HG02610 (cell line): ENCODE measurements around the gene XXYLT1.

Source experiments
- ATAC-seq: cut with Tn5 transposase; IDR thresholded peaks from one replicate; pipeline ENCODE4 v1.9.1; 2021; ENCODE audit warnings: mild to moderate bottlenecking, moderate library complexity; ENCODE audit not compliant: unreplicated experiment

Gene XXYLT1

DNA sequence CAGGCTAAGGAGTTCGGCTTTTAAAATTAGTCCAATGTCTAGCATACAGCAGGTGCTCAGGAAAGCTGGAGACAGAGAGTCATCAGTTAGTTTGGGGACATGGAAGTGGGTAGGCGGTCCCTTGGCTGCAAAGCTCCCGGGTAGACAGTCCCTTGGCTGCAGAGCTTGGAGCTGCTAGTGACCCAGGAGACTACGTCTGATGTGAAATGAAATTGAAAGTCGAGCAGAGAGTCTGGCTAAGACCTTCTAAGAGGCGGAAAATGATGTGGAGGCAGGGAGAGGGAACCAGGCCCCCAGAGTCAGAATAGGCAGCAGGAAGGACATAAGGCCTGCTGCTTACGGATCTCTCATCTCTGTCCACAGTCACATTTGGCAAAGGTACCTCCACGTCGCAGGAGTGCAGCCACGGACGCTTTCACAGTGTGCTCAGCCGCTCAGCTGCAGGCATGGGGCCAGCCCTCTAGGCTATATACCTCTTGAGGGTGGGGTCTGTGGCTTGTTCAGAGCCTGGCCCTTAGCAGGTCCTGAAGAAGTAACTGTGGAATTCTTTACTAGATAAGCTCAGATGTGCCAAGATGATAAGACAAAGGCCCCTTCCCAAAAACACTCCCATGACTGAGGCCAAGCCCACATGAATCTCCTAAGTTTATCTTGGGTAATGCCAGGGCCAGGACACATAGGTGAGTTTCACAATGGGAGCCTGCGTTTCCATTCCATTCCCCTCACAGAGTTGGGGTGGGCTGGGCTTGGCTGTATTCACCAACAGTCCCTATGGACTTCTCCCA is 131.7 kb downstream of the XXYLT1 start:
- no peak for ATAC-seq

GRCh38 chr3:195137638-195138588 is 133.0 kb downstream of the XXYLT1 start:
- ATAC-seq: no peak

- no peak for ATAC-seq
These were observed 135.0 kb downstream of the XXYLT1 start for GRCh38 chr3:195135917-195136316.

DNA sequence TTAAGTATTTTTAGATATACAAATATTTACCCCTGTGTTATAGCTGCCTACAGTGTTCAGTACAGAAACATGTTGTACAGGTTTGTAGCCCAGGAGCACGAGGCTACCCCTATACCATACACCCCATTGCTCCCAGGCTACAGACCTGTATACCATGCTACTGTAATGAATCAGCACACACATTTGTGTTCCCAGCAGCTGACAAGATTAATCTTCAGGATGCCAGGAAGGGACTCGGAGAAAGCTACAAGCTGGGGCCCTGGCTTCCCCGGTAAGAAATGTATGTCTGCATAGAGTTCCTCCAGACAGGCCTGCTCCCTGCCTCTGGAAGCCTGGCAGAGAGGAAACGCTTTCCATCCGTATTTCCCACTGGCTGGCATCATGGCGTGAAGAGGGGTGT is 136.5 kb downstream of the XXYLT1 start:
- ATAC-seq: no peak

GRCh38 chr3:195133462-195133861 is 137.5 kb downstream of the XXYLT1 start:
- no peak for ATAC-seq

DNA sequence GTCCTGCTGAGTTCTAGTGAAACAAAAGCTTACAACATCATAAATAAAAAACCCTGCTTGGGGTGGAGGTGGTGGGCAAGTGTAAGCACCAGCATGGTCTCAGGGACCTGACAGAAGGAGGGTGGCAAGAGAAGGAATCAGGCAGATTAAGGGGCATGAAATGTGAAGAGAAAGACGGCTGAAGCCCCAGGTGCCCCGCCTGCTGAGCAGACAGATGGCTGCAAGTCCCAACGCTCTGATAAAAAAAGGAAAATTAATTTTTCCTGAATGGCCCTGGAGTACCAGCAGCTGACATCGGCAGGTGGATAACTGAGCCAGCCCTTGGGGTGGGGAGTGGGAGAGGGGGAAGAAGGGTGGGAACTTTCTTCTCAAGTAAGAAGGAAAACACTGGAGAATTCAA is 137.9 kb downstream of the XXYLT1 start:
- no peak for ATAC-seq

GRCh38 chr3:195131176-195131575 is 139.8 kb downstream of the XXYLT1 start:
- ATAC-seq: no peak

DNA sequence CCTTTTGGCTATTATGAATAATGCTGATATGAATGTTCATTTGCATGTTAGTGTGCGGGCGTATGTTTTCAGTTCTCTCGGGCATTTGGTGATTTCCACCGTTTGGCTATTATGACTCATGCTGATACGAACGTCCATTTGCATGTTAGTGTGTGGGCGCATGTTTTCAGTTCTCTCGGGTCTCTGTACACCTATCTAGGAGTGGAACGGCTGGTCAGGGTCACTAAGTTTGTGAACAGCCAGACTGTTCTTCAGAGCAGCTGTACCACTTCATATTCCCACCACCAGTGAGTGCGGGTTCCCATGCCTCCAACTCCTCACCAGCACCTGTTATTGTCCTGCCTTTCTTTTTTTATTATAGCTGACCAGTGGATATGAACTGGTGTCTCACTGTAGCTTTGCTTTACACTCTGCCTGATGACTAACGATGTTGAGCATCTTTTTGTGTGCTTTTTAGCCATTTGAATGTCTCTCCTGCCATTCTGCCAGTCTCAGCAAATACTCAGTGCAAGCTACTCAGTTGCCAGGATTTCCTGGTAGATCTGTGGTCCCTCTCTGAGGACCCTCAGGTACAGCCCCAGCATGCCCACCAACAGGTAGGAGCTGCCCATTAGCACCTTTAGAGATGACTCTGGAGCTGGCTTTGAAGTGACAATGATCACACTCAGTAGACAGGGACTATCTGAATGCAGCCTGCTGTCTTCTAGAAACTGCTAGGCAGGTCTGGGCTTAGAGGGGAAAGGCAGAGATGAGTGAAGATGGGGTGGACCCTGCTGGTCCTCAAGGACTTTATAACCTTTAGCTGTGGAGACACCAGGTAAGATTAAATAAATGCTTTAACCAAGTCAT is 141.1 kb downstream of the XXYLT1 start:
- ATAC-seq: peak; percentile 93

GRCh38 chr3:195129072-195129643 is 141.8 kb downstream of the XXYLT1 start:
- no peak for ATAC-seq

- no peak for ATAC-seq
These were observed 142.5 kb downstream of the XXYLT1 start for GRCh38 chr3:195128255-195129071.

DNA sequence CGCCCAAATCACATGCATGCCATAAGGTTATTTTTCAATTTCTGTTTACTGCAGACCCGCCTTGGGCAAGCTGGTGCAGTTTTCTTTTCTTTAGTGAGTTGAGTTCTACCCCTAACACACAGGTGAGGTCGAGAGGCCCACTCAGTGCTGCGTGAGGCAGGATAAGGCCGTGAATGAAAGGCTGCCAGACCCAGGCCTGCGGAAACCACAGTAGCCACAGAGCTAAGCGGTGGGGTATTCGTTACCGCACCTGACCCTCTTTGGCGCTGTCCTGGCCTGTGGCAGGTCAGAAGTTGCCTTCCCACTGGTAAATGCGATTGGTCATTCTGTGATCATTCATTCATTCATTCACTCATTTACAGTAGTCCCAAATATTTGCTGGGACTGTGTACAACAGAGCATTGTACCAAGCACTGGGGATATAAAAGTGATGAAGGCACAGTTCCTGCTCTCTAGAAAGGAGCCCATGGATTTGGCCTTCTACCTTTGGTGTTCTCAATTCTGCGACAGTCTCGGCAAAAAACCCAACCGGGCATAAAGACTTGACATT is 144.8 kb downstream of the XXYLT1 start:
- ATAC-seq: no peak

DNA sequence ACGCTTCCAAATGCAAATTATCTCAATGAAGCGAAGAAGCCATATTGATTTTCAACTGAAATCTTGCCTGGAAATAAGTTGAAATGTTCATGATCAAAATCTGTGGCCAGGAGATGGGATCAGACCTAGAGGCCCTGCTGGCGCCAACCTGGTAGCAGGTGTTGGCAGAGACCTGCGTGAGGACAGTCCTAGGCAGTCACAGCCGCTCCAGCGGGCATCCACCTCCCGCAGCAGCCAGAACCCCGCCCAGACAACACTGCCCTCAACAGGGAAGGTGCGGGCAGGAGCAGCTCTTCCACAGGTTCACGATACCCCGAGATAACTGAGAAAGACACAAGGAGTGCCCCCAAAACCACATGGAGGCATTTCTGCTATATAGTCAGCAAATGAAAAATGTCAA is 145.3 kb downstream of the XXYLT1 start:
- no peak for ATAC-seq

GRCh38 chr3:195124378-195124992 is 146.5 kb downstream of the XXYLT1 start:
- no peak for ATAC-seq

GRCh38 chr3:195123281-195123691 is 147.7 kb downstream of the XXYLT1 start:
- no peak for ATAC-seq

- no peak for ATAC-seq
These were observed 148.7 kb downstream of the XXYLT1 start for GRCh38 chr3:195122261-195122660.

DNA sequence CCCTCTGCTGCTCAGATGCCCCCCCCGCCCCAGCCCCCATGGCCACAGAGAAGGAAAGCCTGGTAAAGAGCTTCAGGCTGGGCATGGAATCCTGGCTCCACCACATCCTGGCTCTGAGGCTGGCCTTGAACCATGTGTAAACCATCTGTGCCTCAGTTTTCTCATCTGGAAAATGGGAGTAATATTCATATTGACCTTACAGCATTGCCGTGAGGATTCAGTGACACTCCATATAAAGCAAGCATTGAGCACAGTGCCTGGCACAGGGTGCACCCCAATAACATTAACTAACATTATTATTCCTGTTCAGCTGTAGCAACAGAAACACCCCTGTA is 150.7 kb downstream of the XXYLT1 start:
- ATAC-seq: no peak

DNA sequence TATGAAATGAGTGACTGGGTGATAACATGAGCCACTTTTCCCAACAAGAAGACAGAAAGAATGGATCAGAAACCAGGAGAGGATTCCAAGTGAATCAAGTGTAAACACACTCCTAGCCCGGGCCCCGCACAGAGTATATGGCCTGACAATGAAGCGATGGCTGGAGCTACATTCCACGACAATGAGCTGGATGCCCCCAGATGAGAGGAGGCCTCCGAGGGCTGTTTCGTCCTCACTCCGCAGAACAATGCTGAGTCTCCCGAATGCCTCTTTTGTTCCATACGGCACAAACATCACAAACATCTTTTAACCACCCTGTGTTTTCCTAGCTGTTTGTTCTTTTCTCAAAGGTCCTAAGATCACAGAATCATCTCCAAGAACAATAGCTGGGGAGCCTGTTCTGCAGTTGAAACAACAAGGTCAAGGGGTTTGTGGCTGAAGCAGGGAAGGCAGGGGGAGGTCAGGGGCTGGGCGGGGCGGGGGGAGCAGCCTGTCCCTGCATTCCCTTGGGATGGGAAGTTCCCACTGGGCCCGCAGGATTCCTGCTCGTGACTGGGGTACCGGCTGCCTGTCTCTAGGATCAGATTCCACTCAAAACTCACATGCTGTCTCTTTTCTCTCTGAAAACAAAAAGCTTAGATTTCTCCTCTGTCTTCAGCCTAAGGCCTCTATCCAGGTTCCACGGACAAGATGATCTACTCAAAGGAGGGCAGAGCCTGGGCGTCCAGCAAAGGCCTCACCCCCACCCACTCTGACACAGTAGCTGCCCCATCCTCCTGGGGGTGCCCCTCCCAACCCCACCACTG is 151.3 kb downstream of the XXYLT1 start:
- ATAC-seq: no peak

GRCh38 chr3:195118671-195119070 is 152.3 kb downstream of the XXYLT1 start:
- ATAC-seq: no peak
